NCI-H460 (cell line): ENCODE results near the gene KIF6. TPM values are rescaled to one million over a fixed set of nuclear protein-coding genes. Genes with fewer than 3 reads are reported as not detected.
"Not testable (repeated sequence)": the region's sequence is repeated elsewhere in the genome, so short reads cannot be mapped to it uniquely, and the experiment has no call there.

Experiments used
- DNase-seq: peaks from one replicate; pipeline ENCODE4 v3.0.0-alpha.2; 2016; ENCODE audit warnings: low read depth; ENCODE audit errors: extremely low read depth
- total RNA-seq: library from RNA; depleted of rRNA; stranded (reverse); fragments of >200 nt; shearing (Covaris generic); gene quantifications from 2 replicates; pipeline ENCODE4 v1.2.3, GENCODE V29; 2014

The KIF6 gene
- total RNA-seq, 1 experiment from 2014 or later = not detected

GRCh38 chr6:39516471-39516870, 208.7 kb downstream of the KIF6 start:
- no peak for DNase-seq

GRCh38 chr6:39515471-39515870, 209.7 kb downstream of the KIF6 start:
- DNase-seq = no peak

DNA sequence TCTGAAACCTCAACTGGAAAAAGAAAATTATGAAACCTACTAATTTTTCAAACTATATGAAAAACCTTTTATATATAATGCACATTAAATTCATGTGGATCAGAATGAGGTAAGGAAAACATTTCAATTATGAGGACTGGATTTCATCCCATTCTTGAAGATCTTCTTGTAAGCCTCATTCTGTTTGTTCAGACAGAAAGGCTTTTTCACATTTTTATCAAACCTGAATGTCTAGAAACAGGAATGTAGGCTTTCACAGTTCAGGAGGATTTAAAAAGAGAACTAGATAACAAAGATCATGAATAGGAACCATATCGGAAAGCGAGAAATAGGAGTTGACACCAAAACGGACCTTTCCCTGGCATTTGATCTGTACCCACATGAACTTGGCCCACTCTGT, 210.2 kb downstream of the KIF6 start:
- no peak for DNase-seq

DNA sequence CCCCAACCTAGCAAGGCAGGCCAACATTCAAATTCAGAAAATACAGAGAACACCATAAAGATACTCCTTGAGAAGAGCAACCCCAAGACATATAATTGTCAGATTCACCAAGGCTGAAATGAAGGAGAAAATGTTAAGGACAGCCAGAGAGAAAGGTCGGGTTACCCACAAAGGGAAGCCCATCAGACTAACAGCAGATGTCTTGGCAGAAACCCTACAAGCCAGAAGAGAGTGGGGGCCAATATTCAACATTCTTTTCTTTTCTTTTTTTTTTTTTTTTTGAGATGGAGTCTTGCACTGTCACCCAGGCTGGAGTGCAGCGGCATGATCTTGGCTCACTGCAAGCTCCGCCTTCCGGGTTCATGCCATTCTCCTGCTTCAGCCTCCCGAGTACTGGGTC, 215.4 kb downstream of the KIF6 start:
- not testable (repeated sequence) for DNase-seq

DNA sequence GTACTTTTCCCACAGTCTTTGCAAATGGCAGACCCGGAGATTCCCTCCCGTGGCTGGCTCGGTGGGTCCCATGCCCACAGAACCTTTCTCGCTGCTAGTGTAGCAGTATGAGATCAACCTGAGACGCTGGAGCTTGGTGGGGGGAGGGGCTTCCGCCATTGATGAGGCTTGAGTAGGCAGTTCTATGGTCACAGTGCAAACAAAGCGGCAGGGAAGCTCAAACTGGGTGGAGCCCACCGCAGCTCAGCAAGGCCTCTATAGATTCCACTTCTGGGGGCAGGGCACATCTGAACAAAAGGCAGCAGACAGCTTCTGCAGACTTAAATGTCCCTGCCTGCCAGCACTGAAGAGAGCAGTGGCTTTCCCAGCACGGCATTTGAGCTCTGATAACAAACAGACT, 216.7 kb downstream of the KIF6 start:
- no peak for DNase-seq

DNA sequence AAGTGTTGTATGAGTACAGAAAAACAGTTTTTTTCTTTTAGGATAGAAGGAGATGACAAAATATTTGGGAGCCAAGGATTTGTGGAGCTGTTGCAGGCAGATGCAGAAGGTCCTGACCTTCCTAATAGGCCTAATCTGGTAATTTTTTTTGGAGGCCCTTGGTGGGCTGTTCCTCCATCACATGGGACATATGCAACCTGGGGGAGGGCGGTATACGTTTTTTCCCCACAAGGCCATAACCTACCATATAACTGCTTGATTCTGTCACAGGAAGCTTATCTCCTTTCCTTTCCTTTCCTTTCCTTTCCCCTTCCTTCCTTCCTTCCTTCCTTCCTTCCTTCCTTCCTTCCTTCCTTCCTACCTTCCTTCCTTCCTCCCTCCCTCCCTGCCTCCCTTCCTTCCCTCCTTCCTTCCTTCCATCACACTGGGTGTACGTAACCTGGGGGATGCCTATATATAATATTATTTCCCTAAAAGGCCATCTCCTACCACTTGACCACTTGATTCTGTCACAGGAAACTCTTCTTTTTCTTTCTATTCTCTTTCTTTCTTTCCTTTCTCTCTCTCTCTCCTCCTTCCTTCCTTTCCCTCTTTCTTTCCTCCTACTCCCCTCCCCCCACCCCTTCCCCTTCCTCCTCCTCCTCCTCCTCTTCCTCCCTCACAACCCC, 217.7 kb downstream of the KIF6 start:
- no peak for DNase-seq

GRCh38 chr6:39502362-39502955, 222.7 kb downstream of the KIF6 start:
- DNase-seq = not testable (repeated sequence)

- DNase-seq = no peak
These were observed 226.2 kb downstream of the KIF6 start for GRCh38 chr6:39499053-39499452.

- DNase-seq = no peak
These were observed 227.1 kb downstream of the KIF6 start for GRCh38 chr6:39498096-39498495.

- DNase-seq = no peak
These were observed 228.3 kb downstream of the KIF6 start for GRCh38 chr6:39496915-39497314.

GRCh38 chr6:39496456-39496855, 228.8 kb downstream of the KIF6 start:
- no peak for DNase-seq

- DNase-seq = no peak
These were observed 229.6 kb downstream of the KIF6 start for GRCh38 chr6:39495640-39496039.

GRCh38 chr6:39494998-39495397, 230.2 kb downstream of the KIF6 start:
- DNase-seq = no peak

GRCh38 chr6:39493777-39494176, 231.4 kb downstream of the KIF6 start:
- DNase-seq = no peak

- no peak for DNase-seq
These were observed 232.0 kb downstream of the KIF6 start for GRCh38 chr6:39493174-39493573.

DNA sequence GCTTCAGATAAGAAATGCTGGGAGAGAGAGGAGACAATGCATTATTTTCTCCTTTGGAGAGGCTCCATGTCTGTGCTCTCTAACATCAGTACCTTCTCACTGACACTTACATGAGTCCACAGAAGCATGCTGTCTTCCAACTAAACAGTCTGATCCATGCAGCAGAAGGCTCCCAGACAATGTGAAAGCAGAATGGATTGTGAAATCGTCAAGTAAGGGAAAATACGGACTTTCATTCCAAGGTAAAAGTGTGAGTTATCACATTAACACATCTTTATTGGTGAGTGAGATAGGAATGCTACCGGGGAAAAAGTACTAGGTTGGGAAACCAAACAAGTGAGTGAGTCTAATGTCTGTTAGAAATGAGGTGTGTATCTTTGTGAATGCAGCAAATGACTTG, 235.1 kb downstream of the KIF6 start:
- no peak for DNase-seq

DNA sequence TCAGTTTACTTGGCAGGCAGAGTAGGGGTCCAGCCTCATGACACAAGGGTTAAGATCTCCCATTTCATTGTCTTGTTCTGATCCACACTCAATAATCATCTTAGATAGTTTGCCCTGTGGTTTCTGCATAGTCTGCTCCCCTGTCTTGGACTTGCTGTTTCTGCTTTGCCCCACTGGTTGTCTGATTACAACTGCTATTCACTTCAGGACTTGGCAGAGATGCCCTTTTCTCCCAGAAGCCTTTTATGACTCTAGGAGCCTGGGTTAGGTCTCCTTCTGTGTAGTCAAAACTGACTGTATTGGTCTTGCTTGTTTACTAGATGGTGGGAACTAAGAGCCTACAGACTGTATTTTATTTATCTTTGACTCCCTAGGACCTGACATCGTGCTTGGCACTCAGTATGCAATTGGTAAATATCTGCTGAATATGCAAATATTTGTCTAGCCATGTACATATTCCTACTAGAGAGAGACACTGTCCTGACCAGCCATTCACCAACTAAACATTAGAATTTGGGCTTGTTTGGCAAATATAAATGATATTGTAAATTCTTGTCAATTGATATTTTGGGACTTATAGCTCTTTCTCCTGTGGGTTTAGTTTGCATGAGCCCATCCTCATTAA, 236.8 kb downstream of the KIF6 start:
- DNase-seq = no peak

DNA sequence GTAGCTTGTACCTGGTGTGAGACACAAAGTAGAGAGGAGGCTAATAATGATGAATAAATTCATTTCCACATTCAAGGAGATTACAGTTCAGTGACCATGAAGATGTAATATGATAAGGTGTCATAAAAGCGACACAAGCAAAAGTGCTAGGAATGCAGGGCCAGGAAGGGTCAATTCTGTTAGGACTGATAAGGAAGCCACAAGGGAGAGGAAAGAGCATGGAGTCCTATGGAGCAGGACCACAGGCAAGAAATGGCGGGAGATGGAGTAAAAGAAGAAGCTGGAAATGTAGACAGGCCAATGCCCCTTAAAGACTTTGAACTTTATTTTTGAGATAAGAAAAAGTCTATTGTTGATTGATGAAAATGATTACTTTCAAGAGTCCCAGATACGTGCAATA, 240.9 kb downstream of the KIF6 start:
- DNase-seq = no peak

DNA sequence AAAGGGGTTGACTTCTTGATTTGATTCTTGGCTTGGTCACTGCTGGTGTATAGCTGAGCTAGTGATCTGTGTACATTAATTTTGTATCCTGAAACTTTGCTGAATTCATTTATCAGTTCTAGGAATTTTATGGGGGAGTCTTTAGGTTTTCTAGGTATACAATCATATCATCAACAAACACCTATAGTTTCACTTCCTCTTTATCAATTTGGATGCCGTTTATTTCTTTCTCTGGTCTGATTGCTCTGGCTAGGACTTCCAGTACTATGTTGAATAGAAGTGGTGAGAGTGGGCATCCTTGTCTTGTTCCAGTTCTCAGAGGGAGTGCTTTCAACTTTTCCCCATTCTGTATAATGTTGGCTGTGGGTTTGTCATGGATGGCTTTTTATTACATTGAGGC, 245.4 kb downstream of the KIF6 start:
- DNase-seq = not testable (repeated sequence)

GRCh38 chr6:39476670-39477069, 248.5 kb downstream of the KIF6 start:
- DNase-seq = no peak

DNA sequence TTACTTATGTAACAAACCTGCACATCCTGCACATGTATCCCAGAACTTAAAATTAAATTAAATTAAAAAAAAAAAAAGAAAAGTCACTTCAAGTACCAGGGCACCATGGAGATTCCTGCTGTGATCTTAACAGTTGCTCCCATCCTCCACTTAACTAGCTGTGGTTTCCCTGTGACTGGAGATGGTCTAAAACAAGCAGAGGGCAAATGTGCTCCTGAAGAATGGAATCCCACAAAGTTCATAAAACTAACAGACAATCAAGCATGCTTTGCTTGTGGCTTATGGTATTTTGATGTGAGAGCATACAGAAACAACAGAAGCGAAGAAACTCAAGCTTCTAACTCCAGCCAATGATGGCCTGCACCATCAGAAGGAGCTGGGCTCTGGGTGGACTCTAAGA, 249.1 kb downstream of the KIF6 start:
- no peak for DNase-seq

DNA sequence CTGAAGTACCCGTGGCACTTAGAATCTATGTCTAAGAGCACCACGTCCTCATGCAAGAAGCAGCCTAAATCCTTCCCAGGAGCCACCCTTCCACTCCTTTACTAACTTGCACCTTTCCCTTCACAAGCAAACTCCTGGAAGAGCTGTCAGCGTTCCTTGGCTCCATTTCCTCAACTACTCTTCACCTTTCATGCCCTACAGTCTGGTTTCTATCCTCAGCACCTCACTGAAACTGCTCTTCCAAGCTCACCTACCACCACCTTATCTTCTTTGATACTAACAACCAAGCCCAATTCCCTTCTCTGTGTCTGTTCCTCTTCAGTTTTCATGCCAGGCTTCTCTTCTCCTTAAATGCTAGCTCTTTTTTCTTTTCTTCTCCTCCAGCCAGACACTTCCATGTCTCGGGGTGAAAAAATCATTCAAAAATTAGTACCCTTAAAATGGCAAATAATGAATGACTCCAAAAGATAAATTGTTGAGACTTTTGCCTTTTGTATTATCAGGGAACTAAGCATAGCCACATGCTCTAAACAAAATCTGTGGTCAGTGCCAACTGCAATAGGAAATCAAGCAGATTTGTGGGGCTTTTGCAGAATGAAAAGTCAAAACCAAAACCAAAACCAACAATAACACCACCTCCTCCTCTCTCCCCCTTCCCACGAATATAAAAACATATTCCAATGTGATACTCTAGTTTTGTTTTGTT, 253.1 kb downstream of the KIF6 start:
- DNase-seq = no peak
